ENCODE results near the gene CST9. TPM values are rescaled to one million over a fixed set of nuclear protein-coding genes. Genes with fewer than 3 reads are reported as not detected.

The CST9 gene
- total and polyA plus RNA-seq, 2 experiments from 2014 or later = not detected

DNA sequence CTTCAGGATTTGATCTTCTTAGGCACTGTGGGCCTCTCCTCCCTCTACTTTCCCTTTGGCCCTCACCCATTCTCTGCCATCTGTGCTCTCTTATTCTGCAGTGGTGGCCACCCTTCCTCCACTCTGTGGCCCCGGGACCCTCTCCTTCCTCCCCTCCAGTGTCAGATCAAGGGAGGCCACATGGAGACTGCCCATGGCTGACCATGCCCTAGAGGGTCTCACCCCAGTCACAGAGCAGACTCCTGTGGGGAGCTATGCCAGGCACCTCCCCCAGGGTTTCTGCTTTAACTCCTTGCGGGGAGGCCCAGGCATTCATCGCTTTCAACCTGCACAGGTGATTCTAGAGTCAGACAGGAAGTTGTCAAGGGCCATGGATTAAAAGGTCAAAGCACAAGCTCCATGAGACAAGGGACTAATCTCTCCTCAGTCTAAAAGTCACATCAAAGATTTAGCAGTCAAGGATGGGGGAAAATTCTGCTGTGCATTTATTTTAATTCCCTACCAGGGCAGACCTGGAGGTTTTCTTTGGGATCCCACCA is 47.8 kb upstream of the CST9 start:
- Histone ChIP-seq H3K27me3 (no peaks in the 10 kb centered on the region), H3K4me3 (no peak overlapping the region), H3K4me2 (no peak overlapping the region), H4K20me1 (ENCODE audit: insufficient read depth, poor library complexity, severe bottlenecking) (no peaks in the 10 kb centered on the region), H3K36me3 (replicated peaks; ENCODE audit: insufficient read depth, low read depth) (no peaks in the 10 kb centered on the region), H3K9me3 (ENCODE audit: low read depth) (no peaks in the 10 kb centered on the region), H3K4me1 (ENCODE audit: insufficient read depth) (peaks cover 9% of the 10 kb centered on the region), H2AFZ (no peak overlapping the region), H3K27ac (no peak overlapping the region), H3K9me2 (replicated peaks; ENCODE audit: insufficient read depth) (no peaks in the 10 kb centered on the region), H3K79me2 (no peaks in the 10 kb centered on the region)
- 75% methylated on average over 3 of the region's 3 CpGs for WGBS (ENCODE audit: low lambda C conversion rate, missing lambda C conversion rate)
- TF ChIP-seq, protein P1, sequence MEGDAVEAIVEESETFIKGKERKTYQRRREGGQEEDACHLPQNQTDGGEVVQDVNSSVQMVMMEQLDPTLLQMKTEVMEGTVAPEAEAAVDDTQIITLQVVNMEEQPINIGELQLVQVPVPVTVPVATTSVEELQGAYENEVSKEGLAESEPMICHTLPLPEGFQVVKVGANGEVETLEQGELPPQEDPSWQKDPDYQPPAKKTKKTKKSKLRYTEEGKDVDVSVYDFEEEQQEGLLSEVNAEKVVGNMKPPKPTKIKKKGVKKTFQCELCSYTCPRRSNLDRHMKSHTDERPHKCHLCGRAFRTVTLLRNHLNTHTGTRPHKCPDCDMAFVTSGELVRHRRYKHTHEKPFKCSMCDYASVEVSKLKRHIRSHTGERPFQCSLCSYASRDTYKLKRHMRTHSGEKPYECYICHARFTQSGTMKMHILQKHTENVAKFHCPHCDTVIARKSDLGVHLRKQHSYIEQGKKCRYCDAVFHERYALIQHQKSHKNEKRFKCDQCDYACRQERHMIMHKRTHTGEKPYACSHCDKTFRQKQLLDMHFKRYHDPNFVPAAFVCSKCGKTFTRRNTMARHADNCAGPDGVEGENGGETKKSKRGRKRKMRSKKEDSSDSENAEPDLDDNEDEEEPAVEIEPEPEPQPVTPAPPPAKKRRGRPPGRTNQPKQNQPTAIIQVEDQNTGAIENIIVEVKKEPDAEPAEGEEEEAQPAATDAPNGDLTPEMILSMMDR (IDR thresholded peaks at IDR 0.05; ENCODE audit: poor library complexity) = no peak
- no peak for TF ChIP-seq EZH2 (IDR thresholded peaks at IDR 0.05; ENCODE audit: borderline replicate concordance)
- no peak for TF ChIP-seq EZH2phosphoT487 (IDR thresholded peaks at IDR 0.05; ENCODE audit: low read depth, severe bottlenecking, unreplicated experiment)
- DNase-seq (ENCODE audit: low spot score) = no peak

- no peaks in the 10 kb centered on the region for H3K79me2 ChIP-seq
- no peaks in the 10 kb centered on the region for H4K20me1 ChIP-seq (ENCODE audit: insufficient read depth, poor library complexity, severe bottlenecking)
- H3K9me2 ChIP-seq (replicated peaks; ENCODE audit: insufficient read depth) = no peaks in the 10 kb centered on the region
- TF ChIP-seq, protein P1 (IDR thresholded peaks at IDR 0.05; ENCODE audit: poor library complexity) = no peak
- TF ChIP-seq EZH2phosphoT487 (IDR thresholded peaks at IDR 0.05; ENCODE audit: low read depth, severe bottlenecking, unreplicated experiment) (no peak), EZH2 (IDR thresholded peaks at IDR 0.05; ENCODE audit: borderline replicate concordance) (no peak)
- H3K4me1 ChIP-seq (ENCODE audit: insufficient read depth) = peaks cover 4% of the 10 kb centered on the region
- H3K4me3 ChIP-seq = no peak overlapping the region
- DNase-seq (ENCODE audit: low spot score) = no peak
- H3K27ac ChIP-seq = no peak overlapping the region
- no peaks in the 10 kb centered on the region for H3K27me3 ChIP-seq
- H3K4me2 ChIP-seq = no peak overlapping the region
- H2AFZ ChIP-seq = no peak overlapping the region
- WGBS (ENCODE audit: low lambda C conversion rate, missing lambda C conversion rate) = 92% methylated on average over 2 of the region's 2 CpGs
- H3K36me3 ChIP-seq (replicated peaks; ENCODE audit: insufficient read depth, low read depth) = no peaks in the 10 kb centered on the region
- no peaks in the 10 kb centered on the region for H3K9me3 ChIP-seq (ENCODE audit: low read depth)
Observed at GRCh38 chr20:23652926-23653325, 47.2 kb upstream of the CST9 start.

DNA sequence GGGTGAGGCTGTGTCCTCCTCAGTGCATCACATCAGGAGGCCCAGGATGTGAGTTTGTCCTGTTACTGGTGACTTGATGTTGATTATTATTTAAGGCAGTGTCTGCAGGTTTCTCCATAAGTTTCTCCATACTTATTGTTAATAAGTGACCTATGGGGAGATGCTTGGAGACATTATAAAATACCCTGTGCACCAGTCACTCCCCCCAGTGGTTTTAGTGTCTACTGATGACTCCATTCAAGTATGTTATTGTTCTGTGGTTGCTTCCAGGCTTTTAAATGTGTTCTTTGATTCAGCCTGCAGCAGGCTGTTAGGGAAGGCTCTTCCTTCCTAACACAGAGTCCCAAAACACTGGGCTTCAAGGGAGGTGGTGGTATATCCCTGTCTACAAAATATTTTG is 46.7 kb upstream of the CST9 start:
- TF ChIP-seq EZH2 (IDR thresholded peaks at IDR 0.05; ENCODE audit: borderline replicate concordance) (no peak), EZH2phosphoT487 (IDR thresholded peaks at IDR 0.05; ENCODE audit: low read depth, severe bottlenecking, unreplicated experiment) (no peak)
- TF ChIP-seq, protein P1 (IDR thresholded peaks at IDR 0.05; ENCODE audit: poor library complexity) = no peak
- H3K36me3 ChIP-seq (replicated peaks; ENCODE audit: insufficient read depth, low read depth) = no peaks in the 10 kb centered on the region
- H3K9me3 ChIP-seq (ENCODE audit: low read depth) = no peaks in the 10 kb centered on the region
- no peaks in the 10 kb centered on the region for H4K20me1 ChIP-seq (ENCODE audit: insufficient read depth, poor library complexity, severe bottlenecking)
- no peak overlapping the region for H3K27ac ChIP-seq
- no peak for DNase-seq (ENCODE audit: low spot score)
- peaks cover under 1% of the 10 kb centered on the region for H3K4me1 ChIP-seq (ENCODE audit: insufficient read depth)
- no peak overlapping the region for H2AFZ ChIP-seq
- no peaks in the 10 kb centered on the region for H3K79me2 ChIP-seq
- H3K4me3 ChIP-seq = no peak overlapping the region
- H3K27me3 ChIP-seq = no peaks in the 10 kb centered on the region
- H3K9me2 ChIP-seq (replicated peaks; ENCODE audit: insufficient read depth) = no peaks in the 10 kb centered on the region
- no peak overlapping the region for H3K4me2 ChIP-seq

DNA sequence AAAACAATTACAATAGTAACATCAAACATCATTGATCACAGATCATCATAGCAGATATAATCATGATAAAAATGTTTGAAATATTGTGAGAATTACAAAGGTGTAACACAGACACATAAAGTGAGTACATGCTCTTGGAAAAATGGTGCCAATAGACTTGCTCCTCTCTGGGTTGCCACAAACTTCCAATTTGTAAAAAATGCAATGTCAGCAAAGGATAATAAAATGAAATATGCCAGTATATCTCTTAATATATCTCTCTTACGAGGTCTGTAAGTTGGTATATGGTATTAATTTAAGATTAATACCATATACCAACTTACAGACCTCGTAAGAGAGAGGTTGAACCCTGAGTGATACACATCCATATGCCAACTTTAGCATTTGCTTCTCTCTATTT is 45.4 kb upstream of the CST9 start:
- WGBS (ENCODE audit: low lambda C conversion rate, missing lambda C conversion rate) = 91% methylated on average over 2 of the region's 2 CpGs
- no peaks in the 10 kb centered on the region for H3K9me3 ChIP-seq (ENCODE audit: low read depth)

More for the DNA sequence above, 45.4 kb upstream of the CST9 start:
- TF ChIP-seq EZH2phosphoT487 (IDR thresholded peaks at IDR 0.05; ENCODE audit: low read depth, severe bottlenecking, unreplicated experiment) (no peak), EZH2 (IDR thresholded peaks at IDR 0.05; ENCODE audit: borderline replicate concordance) (no peak)
- TF ChIP-seq, protein P1 (IDR thresholded peaks at IDR 0.05; ENCODE audit: poor library complexity) = no peak
- Histone ChIP-seq H3K36me3 (replicated peaks; ENCODE audit: insufficient read depth, low read depth) (no peaks in the 10 kb centered on the region), H3K4me1 (ENCODE audit: insufficient read depth) (no peaks in the 10 kb centered on the region), H3K4me2 (no peak overlapping the region), H3K4me3 (no peak overlapping the region), H3K9me2 (replicated peaks; ENCODE audit: insufficient read depth) (no peaks in the 10 kb centered on the region), H3K27ac (no peak overlapping the region), H3K27me3 (no peaks in the 10 kb centered on the region), H3K79me2 (no peaks in the 10 kb centered on the region), H2AFZ (no peak overlapping the region), H4K20me1 (ENCODE audit: insufficient read depth, poor library complexity, severe bottlenecking) (no peaks in the 10 kb centered on the region)
- DNase-seq (ENCODE audit: low spot score) = no peak

Measured in hepatocyte (in vitro differentiated cells).